HG02642 (cell line): Measurements from ENCODE around the gene RPTOR.

Experiments used
- ATAC-seq: cut with Tn5 transposase; IDR thresholded peaks from one replicate; pipeline ENCODE4 v1.9.1; 2021; ENCODE audit warnings: mild to moderate bottlenecking; ENCODE audit not compliant: unreplicated experiment, poor library complexity

Gene RPTOR

GRCh38 chr17:80925688-80926335, 381.2 kb downstream of the RPTOR start:
- no peak for ATAC-seq

DNA sequence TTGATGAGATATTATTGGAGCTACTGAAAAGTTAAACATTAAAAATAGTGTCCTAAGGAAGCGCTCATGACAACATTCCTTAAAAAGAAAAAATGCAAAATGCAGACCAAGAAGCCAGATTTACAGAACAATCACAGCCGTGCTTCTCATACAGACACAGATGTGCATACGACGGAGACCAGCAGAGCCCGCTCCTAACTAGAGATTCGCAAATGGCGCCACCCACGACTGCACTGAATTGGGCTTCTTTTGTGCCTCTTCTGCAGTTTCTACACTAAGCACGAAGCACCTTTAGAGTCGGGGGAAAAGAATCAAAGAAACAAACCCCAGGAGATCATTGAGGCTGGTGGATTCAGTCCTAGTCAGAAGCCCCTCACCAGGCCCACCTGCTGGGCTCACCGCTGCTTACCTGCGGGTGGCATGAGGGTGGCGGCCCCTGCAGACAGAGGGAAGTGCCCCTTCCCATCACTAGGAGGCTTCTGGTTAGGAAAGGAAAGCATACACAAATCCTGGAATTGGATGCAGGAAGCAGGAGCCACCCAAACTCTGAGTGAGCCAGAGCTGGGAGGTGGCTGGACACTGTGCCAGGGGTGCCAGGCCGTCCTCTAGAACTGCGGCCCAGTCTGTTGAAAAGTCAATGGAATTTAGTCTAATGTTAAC, 382.1 kb downstream of the RPTOR start:
- ATAC-seq = no peak

GRCh38 chr17:80927791-80928216, 383.2 kb downstream of the RPTOR start:
- ATAC-seq = no peak

DNA sequence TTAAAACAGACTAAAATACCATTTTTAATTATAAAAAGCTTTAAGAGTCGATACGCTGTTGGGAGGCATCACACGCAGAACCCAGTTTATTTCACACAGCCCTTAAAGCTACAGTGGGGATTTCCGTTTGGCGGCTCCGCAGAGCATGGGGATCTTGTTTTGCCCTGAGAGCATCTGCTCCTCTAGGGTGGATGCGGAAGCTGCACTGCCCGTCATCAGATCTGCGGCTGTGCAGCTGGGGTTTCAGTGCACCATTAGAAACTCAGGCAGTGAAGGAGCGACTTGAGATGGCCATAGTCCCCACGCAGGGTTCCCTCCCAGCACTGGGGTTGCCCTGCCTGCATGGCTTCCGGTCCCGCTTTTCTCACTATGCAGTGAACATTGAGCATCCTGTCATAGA, 384.8 kb downstream of the RPTOR start:
- no peak for ATAC-seq

GRCh38 chr17:80930335-80931279, 386.0 kb downstream of the RPTOR start:
- no peak for ATAC-seq

- ATAC-seq = no peak
Measured at GRCh38 chr17:80931421-80932265, 387.0 kb downstream of the RPTOR start.

DNA sequence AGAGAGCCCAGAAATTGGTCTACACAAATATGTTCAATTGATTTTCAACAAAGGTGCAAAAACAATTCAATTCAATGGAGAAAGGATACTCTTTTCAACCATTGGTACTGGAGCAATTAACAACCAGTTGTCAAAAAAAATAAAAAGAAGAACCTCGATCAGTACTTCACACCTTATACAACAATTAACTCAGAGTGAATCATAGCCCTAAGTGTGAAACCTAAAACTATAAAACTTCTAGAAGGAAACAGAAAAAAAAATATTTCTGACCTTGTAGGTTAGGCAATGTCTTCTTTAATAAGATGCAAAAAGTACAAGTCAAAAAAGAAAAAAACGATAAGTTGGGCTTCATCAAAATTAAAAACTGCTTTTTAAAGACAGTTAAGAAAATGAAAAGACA, 390.9 kb downstream of the RPTOR start:
- no peak for ATAC-seq

DNA sequence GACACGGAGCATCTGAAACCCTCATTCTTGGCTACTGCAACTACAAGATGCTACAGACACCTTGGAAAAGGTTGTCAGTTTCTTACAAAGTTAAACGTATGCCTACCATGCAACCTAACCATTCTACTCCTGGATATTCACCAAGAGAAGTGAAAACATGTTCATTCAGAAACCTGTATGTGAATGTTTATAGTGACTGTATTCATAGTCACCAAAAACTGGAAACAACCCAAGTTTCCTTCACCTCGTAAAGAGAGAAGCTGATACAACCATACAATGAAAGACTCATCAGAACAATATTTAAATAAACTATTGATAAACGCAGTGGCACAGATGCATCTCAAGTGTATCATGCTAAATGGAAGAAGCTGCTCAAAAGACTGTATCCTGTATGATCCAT, 391.6 kb downstream of the RPTOR start:
- ATAC-seq = no peak

GRCh38 chr17:80936723-80937122, 392.1 kb downstream of the RPTOR start:
- no peak for ATAC-seq

GRCh38 chr17:80937462-80938381, 393.1 kb downstream of the RPTOR start:
- ATAC-seq = no peak

DNA sequence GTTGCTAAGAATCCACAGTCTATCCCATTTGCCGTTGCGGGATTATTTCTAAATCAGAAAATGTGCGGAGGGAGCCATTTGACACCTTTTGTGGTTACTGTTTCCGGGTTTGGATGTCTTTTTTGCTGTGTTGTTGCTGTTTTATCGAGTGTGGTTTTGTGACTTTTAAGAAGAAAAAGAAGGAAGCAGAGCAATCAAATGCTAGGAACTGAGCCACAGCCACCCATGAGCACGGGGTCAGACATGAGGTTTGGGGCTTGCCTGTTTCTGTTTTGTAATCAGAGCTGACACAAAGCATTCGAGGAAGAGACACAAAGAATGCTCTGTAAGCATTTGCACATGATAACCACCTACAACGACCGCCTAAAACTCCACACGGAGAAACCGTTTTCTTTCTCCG, 393.9 kb downstream of the RPTOR start:
- ATAC-seq = no peak

- no peak for ATAC-seq
Measured at GRCh38 chr17:80939151-80940145, 394.8 kb downstream of the RPTOR start.

DNA sequence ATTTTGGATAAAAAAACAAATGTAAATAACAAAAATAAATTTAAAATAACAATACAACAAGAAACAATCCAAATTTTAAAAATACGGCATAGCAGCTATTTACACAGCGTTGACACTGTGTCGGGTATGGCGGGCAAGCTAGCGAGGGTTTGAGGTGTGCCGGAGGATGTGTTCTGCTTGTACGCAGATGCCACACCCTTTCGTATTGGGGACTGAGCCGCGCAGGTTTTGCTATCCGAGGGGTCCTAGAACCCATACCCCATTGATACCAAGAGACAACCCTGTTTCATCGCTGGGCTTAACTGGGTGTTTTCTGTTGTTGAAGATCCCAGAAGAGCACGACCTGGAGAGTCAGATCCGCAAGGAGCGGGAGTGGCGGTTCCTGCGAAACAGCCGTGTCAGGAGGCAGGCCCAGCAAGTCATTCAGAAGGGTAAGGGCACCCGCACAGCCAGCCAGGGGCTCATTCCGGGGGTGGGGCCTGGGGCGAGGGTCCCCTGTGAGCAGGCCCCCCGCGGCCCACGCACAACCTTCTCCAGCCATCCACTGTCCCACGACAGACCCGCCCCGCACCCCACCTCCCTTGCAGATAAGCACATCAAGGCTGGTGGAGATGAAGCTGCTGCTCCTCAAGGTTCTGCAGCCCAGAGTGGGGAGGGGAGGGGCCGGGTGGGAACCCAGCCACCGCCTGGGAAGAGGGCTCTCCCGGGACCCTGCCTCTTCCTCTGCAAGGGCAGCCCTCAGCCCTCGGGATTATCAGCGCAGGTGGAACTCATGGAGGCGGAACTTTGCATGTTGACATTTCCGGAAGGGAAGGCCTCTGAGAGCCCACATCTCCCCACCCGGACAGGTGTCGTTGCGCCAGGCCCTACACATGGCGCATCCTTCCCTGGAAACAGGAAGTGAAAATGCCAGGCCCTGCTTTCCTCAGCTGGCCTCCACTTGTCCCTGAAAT, 395.8 kb downstream of the RPTOR start:
- no peak for ATAC-seq

GRCh38 chr17:80941171-80941570, 396.5 kb downstream of the RPTOR start:
- no peak for ATAC-seq

DNA sequence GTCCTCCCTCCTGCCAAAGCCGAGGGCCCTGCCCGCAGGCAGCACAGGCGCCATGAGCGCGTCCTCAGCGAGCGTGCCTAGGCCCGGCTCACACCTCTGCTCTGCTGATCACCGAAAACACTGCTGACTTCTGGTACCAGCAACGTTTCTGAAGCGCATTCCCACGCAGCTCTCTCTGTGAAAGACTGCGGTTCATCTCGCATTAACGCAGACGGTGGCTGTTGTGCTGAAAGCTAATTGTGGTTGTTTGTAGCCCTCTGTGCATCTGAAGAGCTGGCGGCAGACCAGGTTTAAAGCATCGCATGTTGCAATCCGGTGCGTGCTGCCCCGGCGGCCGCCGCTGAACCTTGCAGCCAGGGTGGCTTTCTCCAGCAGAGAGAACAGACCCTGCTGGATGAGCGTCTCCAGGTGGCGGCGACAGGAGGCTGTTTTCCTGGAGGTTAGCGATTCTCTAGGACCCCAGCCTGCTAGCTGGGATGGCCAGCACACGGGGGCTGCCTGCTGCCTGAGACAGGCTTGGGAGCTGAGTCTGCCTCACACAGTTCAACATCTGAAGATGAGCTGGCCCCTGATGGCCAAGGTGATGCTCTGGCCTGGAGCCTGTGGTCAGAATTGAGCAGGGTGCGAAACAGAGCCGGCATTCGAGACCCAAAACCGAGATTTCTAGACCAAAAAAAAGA, 397.2 kb downstream of the RPTOR start:
- no peak for ATAC-seq
